Upper lobe of left lung (tissue), 6 donors: ENCODE results near the gene SPATA17. TPM values are rescaled to one million over a fixed set of nuclear protein-coding genes. Genes with fewer than 3 reads are reported as not detected.

Source experiments
- ATAC-seq, 2 donors: fragments of 200-7000 bp; cut with Tn5 transposase; one replicate each; pipeline ENCODE4 v1.9.1; 2022; ENCODE audit warnings: mild to moderate bottlenecking in 2 of 2, moderate library complexity in 2 of 2; ENCODE audit not compliant: low FRiP score in 2 of 2
- DNase-seq, 2 donors: peaks; one replicate each; pipeline ENCODE4 v3.0.0-alpha.2; 2019 to 2020
- H3K27ac ChIP-seq, 4 donors: fragments of 200-600 bp; sonication (generic); one replicate each; pipeline ENCODE4 v1.5.1; 2016 to 2019
- H3K27me3 ChIP-seq, 4 donors: fragments of 200-600 bp; sonication (generic); one replicate each; pipeline ENCODE4 v1.5.1; 2017 to 2019
- H3K36me3 ChIP-seq, 4 donors: fragments of 200-600 bp; sonication (generic); one replicate each; pipeline ENCODE4 v1.5.1; 2016 to 2019
- H3K4me1 ChIP-seq, 4 donors: fragments of 200-600 bp; sonication (generic); one replicate each; pipeline ENCODE4 v1.5.1; 2018 to 2019
- H3K4me3 ChIP-seq, 4 donors: fragments of 200-600 bp; sonication (generic); one replicate each; pipeline ENCODE4 v1.5.1; 2017 to 2019; ENCODE audit warnings: mild to moderate bottlenecking in 2 of 4, moderate library complexity in 1 of 4
- H3K9me3 ChIP-seq, 4 donors: fragments of 200-600 bp; sonication (generic); one replicate each; pipeline ENCODE4 v1.5.1; 2018 to 2019
- EP300 ChIP-seq, 4 donors: sonication (generic); formaldehyde crosslinking; IDR thresholded peaks; one replicate each; pipeline ENCODE4 v1.5.1; 2017; ENCODE audit warnings: antibody characterized with exemption in 4 of 4, control low read depth in 2 of 4
- POLR2A ChIP-seq, 4 donors: fragments of 450-650 bp; IDR thresholded peaks; one replicate each; pipeline ENCODE4 v1.5.1; 2016 to 2017; ENCODE audit warnings: antibody characterized with exemption in 4 of 4, mild to moderate bottlenecking in 2 of 4
- POLR2AphosphoS5 ChIP-seq, 2 donors: sonication (generic); formaldehyde crosslinking; IDR thresholded peaks; one replicate each; pipeline ENCODE4 v1.5.1; 2017; ENCODE audit warnings: antibody characterized with exemption in 2 of 2
- WGBS, 2 donors: methylation state at CpG; one replicate each; pipeline ENCODE4 v1.1.5; 2017 to 2018; 5-methylcytosine and 5-hydroxymethylcytosine counted together
- total RNA-seq, 6 donors: library from RNA; depleted of rRNA in 4 of 6; stranded (reverse); fragments of >200 nt in 4 of 6; gene quantifications; one replicate each; pipeline versions ENCODE4 v1.1.0 to v1.2.1, GENCODE V29; 2016 to 2021
- TF ChIP-seq, protein P1 (sequence below), 6 experiments: fragments of 450-650 bp in 4 of 6; fragments of 200-600 bp in 2 of 6; sonication (generic) in 2 of 6; IDR thresholded peaks; one replicate each; pipeline ENCODE4 v1.5.1; 2016 to 2019; ENCODE audit warnings: antibody characterized with exemption in 6 of 6
- donor health status: DM: no; HTN: no; CAD: no; lungs with moderate emphysema.
- donor health status: DM: no; HTN: yes; CAD: no; lungs with severe emphysema.

Gene SPATA17
- total RNA-seq, 6 donors from 2014 or later: 0.63 to 17.0 (median 1.6) TPM

DNA sequence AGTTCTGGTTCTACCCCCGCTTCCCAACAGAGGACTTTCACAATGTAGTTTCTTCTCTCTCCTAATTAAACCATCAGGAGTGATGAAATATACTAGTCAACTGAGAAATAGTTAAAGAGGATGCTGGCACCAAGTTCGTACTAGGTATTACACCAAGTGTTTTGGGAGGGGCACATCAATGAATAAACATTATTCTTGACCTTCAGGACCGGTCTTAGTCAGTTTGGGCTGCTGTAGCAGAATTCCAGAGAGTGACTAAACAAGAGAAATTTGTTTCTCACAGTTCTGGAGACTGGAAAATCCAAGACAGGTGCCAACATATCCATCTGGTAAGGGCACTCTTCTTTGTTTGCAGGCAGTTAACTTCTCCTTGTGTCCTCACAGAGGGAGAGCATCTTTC, 103.8 kb downstream of the SPATA17 start:
- Histone ChIP-seq H3K4me3 (no peak overlapping the region), H3K9me3 (no peaks in the 10 kb centered on the region), H3K27me3 (no peaks in the 10 kb centered on the region), H3K36me3 (no peaks in the 10 kb centered on the region), H3K4me1 (no peaks in the 10 kb centered on the region), H3K27ac (no peak overlapping the region)
- TF ChIP-seq, protein P1, sequence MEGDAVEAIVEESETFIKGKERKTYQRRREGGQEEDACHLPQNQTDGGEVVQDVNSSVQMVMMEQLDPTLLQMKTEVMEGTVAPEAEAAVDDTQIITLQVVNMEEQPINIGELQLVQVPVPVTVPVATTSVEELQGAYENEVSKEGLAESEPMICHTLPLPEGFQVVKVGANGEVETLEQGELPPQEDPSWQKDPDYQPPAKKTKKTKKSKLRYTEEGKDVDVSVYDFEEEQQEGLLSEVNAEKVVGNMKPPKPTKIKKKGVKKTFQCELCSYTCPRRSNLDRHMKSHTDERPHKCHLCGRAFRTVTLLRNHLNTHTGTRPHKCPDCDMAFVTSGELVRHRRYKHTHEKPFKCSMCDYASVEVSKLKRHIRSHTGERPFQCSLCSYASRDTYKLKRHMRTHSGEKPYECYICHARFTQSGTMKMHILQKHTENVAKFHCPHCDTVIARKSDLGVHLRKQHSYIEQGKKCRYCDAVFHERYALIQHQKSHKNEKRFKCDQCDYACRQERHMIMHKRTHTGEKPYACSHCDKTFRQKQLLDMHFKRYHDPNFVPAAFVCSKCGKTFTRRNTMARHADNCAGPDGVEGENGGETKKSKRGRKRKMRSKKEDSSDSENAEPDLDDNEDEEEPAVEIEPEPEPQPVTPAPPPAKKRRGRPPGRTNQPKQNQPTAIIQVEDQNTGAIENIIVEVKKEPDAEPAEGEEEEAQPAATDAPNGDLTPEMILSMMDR (IDR thresholded peaks at IDR 0.05): no peak
- TF ChIP-seq EP300 (IDR thresholded peaks at IDR 0.05) (no peak), POLR2AphosphoS5 (IDR thresholded peaks at IDR 0.05) (no peak), POLR2A (IDR thresholded peaks at IDR 0.05) (no peak)
- ATAC-seq (no peak), DNase-seq (no peak)
- WGBS, 2 donors: 61 to 77% methylated on average over 3 of the region's 3 CpGs

DNA sequence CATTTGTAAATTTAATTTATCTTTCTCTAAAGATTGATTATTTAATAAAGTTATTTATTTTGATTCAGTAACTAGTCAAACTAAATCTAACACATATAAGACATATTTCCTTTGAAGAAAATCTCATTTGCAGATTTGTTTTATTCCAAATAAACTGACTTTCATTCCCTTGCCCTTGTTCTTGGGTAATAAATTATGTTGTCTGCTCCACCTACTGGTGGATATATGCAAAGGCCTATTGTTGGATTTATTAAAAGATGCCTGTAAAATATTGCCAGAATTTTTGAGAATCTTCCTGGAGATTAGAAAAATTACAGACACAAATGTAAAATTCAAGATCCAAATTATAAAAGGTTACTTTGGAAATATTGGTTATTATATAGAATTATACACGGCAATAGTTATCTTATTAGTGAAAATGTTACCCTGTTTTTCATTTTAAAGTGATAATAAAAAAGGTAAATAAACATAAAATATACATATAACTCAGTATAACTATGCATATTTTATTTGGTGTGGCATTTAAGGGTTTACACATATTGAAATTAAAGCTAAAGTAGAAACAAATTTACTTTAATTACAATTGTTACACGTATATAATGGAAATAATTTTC, 116.1 kb downstream of the SPATA17 start:
- TF ChIP-seq EP300 (IDR thresholded peaks at IDR 0.05): no peak
- TF ChIP-seq POLR2AphosphoS5 (IDR thresholded peaks at IDR 0.05): no peak
- TF ChIP-seq, protein P1 (IDR thresholded peaks at IDR 0.05): peak in 4 of 6 experiments; percentile 35 to 47 (median 40)
- no peak for TF ChIP-seq POLR2A (IDR thresholded peaks at IDR 0.05)
- DNase-seq: no peak
- WGBS, 2 donors: 85 to 89% methylated on average over 2 of the region's 2 CpGs
- Histone ChIP-seq H3K27ac (no peak overlapping the region), H3K4me1 (no peaks in the 10 kb centered on the region), H3K4me3 (no peak overlapping the region), H3K36me3 (no peaks in the 10 kb centered on the region), H3K27me3 (no peaks in the 10 kb centered on the region), H3K9me3 (no peaks in the 10 kb centered on the region)
- ATAC-seq: no peak

DNA sequence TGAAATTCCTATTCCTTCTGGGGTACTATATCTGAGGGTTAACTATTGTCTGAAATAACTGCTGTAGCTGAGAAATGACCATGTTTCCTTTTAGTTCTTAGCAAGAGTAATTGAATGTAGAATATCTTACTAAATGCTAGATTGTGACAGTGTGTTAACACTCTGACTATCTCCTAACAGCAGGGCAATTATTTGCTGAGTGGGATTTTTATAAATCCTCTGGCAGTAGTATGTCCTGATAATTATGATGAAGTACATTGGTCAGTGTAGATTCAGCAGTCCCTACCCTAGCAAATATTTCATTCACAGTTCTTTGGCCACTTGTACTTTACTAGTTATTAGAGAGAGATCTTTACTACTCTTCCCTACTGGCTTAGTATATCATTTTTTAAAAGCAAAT, 138.6 kb downstream of the SPATA17 start:
- DNase-seq (no peak), ATAC-seq (no peak)
- H3K36me3 ChIP-seq: no peaks in the 10 kb centered on the region
- no peak overlapping the region for H3K27ac ChIP-seq
- TF ChIP-seq POLR2AphosphoS5 (IDR thresholded peaks at IDR 0.05): no peak
- no peak for TF ChIP-seq POLR2A (IDR thresholded peaks at IDR 0.05)
- TF ChIP-seq, protein P1 (IDR thresholded peaks at IDR 0.05): no peak
- no peak for TF ChIP-seq EP300 (IDR thresholded peaks at IDR 0.05)
- H3K4me1 ChIP-seq: no peaks in the 10 kb centered on the region
- no peaks in the 10 kb centered on the region for H3K27me3 ChIP-seq
- no peaks in the 10 kb centered on the region for H3K9me3 ChIP-seq
- H3K4me3 ChIP-seq: no peak overlapping the region

GRCh38 chr1:217770918-217771317, 139.8 kb downstream of the SPATA17 start:
- WGBS, 2 donors: 54 to 58% methylated on average over 3 of the region's 3 CpGs
- Histone ChIP-seq H3K4me3 (no peak overlapping the region), H3K9me3 (no peaks in the 10 kb centered on the region), H3K27ac (no peak overlapping the region), H3K4me1 (no peaks in the 10 kb centered on the region), H3K36me3 (no peaks in the 10 kb centered on the region), H3K27me3 (no peaks in the 10 kb centered on the region)
- no peak for ATAC-seq
- DNase-seq: no peak
- TF ChIP-seq EP300 (IDR thresholded peaks at IDR 0.05): no peak
- no peak for TF ChIP-seq POLR2AphosphoS5 (IDR thresholded peaks at IDR 0.05)
- TF ChIP-seq POLR2A (IDR thresholded peaks at IDR 0.05): no peak
- TF ChIP-seq, protein P1 (IDR thresholded peaks at IDR 0.05): no peak

DNA sequence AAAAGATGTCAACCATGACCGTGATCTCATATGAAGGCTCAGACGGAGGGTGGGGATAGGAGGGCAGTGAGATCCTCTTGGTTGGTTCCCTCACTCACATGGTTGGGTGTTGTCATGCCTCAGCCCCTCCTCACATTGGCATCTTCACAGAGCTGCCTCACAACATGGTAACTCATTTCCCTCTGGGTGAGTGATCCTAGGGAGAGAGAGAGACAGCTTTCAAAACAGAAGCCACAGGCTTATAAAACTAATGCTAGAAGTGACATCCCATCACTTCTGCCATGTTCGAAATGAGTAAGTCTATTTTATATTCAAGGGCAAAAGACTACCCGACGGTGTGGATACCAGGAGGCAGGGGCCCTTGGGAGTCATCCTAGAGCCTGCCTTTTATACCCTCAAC, 145.5 kb downstream of the SPATA17 start:
- no peak overlapping the region for H3K4me3 ChIP-seq
- DNase-seq: no peak
- no peak for TF ChIP-seq EP300 (IDR thresholded peaks at IDR 0.05)
- TF ChIP-seq, protein P1 (IDR thresholded peaks at IDR 0.05): no peak
- TF ChIP-seq POLR2A (IDR thresholded peaks at IDR 0.05): no peak
- no peak for TF ChIP-seq POLR2AphosphoS5 (IDR thresholded peaks at IDR 0.05)
- H3K36me3 ChIP-seq: no peaks in the 10 kb centered on the region
- 91 to 99% methylated on average over 5 of the region's 5 CpGs for WGBS, 2 donors
- H3K9me3 ChIP-seq: no peaks in the 10 kb centered on the region
- H3K27me3 ChIP-seq: no peaks in the 10 kb centered on the region
- no peak overlapping the region for H3K27ac ChIP-seq
- no peaks in the 10 kb centered on the region for H3K4me1 ChIP-seq
- ATAC-seq: no peak
